H1 (cell line): ENCODE measurements around the gene ZNF648. TPM values are rescaled to one million over a fixed set of nuclear protein-coding genes. Genes with fewer than 3 reads are reported as not detected.

Experiments used
- ASH2L ChIP-seq: fragments of 200-600, 300-600 bp; sonication (generic); IDR thresholded peaks from one replicate; pipeline ENCODE4 v1.7.1; 2017; ENCODE audit warnings: low read length
- KDM1A ChIP-seq: fragments of 200-600, 300-600 bp; sonication (generic); IDR thresholded peaks from 2 replicates; pipeline ENCODE4 v1.7.1; 2016; ENCODE audit warnings: mild to moderate bottlenecking, low read length, borderline replicate concordance
- KDM4A ChIP-seq: IDR thresholded peaks from one replicate; pipeline ENCODE4 v1.7.1; 2012; ENCODE audit warnings: low read depth, mild to moderate bottlenecking, moderate library complexity, low read length, inconsistent platforms; ENCODE audit not compliant: severe bottlenecking
- RNF2 ChIP-seq: fragments of 200-900, 300-1000 bp; sonication (generic); IDR thresholded peaks from 2 replicates; pipeline ENCODE4 v1.7.1; 2016; ENCODE audit warnings: borderline replicate concordance, low read depth, mild to moderate bottlenecking, antibody characterized with exemption, low read length; ENCODE audit not compliant: poor library complexity, severe bottlenecking; ENCODE audit errors: missing control alignments
- SAP30 ChIP-seq: fragments of 300-600 bp; sonication (generic); IDR thresholded peaks from 2 replicates; pipeline ENCODE4 v1.7.1; 2012; ENCODE audit warnings: low read length, moderate library complexity, mild to moderate bottlenecking, inconsistent platforms; ENCODE audit not compliant: insufficient read depth, insufficient replicate concordance
- SIX5 ChIP-seq: IDR thresholded peaks from 2 replicates; pipeline ENCODE4 v1.6.1; 2011; ENCODE audit warnings: mild to moderate bottlenecking, low read depth, low read length
- SP4 ChIP-seq: IDR thresholded peaks from 2 replicates; pipeline ENCODE4 v1.6.1; 2012; ENCODE audit warnings: low read length, inconsistent platforms
- TAF1 ChIP-seq: IDR thresholded peaks from 2 replicates; pipeline ENCODE4 v1.6.1; 2011; ENCODE audit warnings: mild to moderate bottlenecking, low read depth, low read length
- TCF12 ChIP-seq: IDR thresholded peaks from 2 replicates; pipeline ENCODE4 v1.6.1; 2011; ENCODE audit warnings: low read depth, mild to moderate bottlenecking, low read length
- polyA plus RNA-seq, 7 experiments: library from polyadenylated mRNA; depleted of rRNA in 3 of 7; stranded (reverse) in 5 of 7; unstranded in 2 of 7; fragments of >200 nt in 5 of 7; fragments of 200-250 nt in 2 of 7; gene quantifications; 1 replicate in 5 of 7; 2 replicates in 1 of 7; 4 replicates in 1 of 7; pipeline versions ENCODE4 v1.2.1 to v1.2.3, GENCODE V29; 2011 to 2013; ENCODE audit warnings: missing spikeins in 2 of 7, mixed read lengths in 2 of 7
- total RNA-seq: library from RNA; stranded (reverse); fragmentation: NEBNext Ultra II Directional; extraction: Animal tissue kit (Norgen Biotek cat#: 25700); gene quantifications from 2 replicates; pipeline ENCODE4 v1.2.1, GENCODE V29; 2021
- TF ChIP-seq, protein P1 (sequence below): IDR thresholded peaks from 2 replicates; pipeline ENCODE4 v1.6.1; 2012; ENCODE audit warnings: inconsistent platforms
- TF ChIP-seq, protein P2 (sequence below): IDR thresholded peaks from 2 replicates; pipeline ENCODE4 v1.6.1; 2012; ENCODE audit warnings: inconsistent platforms

The ZNF648 gene
- total and polyA plus RNA-seq, 2 of the 8 experiments (the other 6 are each of a cell fraction or from before 2014, with no cell fraction given) = 0.20 to 0.53 TPM

- TF ChIP-seq ASH2L (peak; percentile 40), SIX5 (no peak), SP4 (peak; percentile 42; the same call in 1 of the 2 replicates), KDM4A (peak; percentile 27), TCF12 (peak; percentile 58; the same call in 1 of the 2 replicates), TAF1 (0 out of 2 replicates have a peak, but pooled peaks have one; percentile 21), KDM1A (peak; percentile 12; the same call in 1 of the 2 replicates), SAP30 (no peak), RNF2 (no peak)
- TF ChIP-seq, protein P1, sequence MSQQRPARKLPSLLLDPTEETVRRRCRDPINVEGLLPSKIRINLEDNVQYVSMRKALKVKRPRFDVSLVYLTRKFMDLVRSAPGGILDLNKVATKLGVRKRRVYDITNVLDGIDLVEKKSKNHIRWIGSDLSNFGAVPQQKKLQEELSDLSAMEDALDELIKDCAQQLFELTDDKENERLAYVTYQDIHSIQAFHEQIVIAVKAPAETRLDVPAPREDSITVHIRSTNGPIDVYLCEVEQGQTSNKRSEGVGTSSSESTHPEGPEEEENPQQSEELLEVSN = peak; percentile 81
- TF ChIP-seq, protein P2, sequence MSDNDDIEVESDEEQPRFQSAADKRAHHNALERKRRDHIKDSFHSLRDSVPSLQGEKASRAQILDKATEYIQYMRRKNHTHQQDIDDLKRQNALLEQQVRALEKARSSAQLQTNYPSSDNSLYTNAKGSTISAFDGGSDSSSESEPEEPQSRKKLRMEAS = peak; percentile 65
Measured at GRCh38 chr1:182069028-182069466, 7.5 kb upstream of the ZNF648 start (continued).
